Ecto neural progenitor cell (in vitro differentiated cells): ENCODE results near the gene LGI4.
A peak's percentile ranks its signal among the peaks of the same experiment; 100 is the strongest.
"Not testable (repeated sequence)": the region's sequence is repeated elsewhere in the genome, so short reads cannot be mapped to it uniquely, and the experiment has no call there.

Experiments
- DNase-seq: peaks from one replicate; pipeline ENCODE4 v3.0.0-alpha.2; 2018; ENCODE audit warnings: low spot score

Gene LGI4

DNA sequence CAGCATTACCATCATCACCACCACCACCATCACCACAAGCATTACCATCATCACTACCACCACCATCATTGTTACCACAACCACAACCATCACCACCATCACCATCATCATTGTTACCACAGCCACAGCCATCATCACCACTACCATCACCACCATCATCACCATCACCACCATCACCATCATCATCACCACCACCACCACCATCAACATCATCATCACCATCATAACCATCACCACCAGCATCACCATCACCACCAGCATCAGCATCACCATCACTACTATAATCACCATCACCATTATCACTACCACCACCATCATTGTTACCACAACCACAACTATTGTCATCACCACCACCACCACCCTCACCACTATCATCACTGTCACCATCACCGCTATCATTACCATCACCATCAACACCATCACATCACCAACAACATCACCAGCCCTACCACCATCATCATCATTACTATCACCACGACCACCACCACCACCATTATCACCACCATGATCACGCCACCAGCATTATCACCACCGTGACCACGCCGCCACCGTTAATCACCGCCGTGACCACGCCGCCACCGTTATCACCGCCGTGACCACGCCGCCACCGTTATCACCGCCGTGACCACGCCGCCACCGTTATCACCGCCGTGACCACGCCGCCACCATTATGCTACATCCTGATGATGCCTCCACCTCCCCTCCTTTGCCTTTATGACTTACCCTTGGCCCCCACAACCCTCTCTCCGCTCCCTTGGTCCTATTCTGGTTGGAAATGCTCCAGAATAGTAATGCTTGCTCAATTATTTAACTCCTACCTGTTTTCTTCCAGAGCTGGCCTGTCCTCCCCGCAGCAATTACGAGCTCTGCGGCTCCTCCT lies 29.2 kb downstream of the LGI4 start:
- no peak for DNase-seq

DNA sequence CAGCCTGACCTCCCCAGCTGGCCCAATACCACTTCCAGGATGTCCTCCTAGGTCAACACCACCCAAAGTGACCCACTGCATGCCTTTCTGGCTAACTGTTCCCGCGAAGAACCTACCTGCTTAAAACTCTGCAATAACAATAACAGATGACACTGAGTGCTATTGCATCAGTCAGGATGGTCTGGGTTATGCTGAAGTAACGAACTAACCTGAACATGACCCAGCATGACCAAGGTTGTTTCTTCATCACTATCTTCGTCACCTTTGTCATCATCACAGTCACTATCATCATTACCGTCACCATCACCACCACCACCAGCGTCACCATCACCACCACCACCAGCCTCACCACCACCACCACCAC lies 29.8 kb downstream of the LGI4 start:
- no peak for DNase-seq

DNA sequence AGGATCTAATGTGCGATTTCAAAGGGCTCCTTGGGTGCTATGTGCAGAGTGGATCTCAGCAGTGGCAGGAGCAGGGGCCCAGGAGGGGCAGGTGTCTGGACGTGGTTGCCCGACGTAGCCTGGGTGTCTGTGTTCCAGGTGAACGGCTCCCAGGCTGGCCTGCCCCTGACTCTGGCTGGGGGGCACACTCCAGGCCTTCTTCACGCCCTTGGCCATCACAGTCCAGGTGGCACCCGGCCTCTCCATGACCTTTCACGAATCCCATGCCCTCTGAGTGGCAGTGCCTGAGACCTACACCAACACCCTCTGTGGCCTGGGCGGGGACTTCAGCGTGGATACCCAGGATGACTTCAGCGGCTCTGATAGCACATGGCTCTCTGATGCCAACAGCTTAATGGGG lies 30.5 kb downstream of the LGI4 start:
- no peak for DNase-seq

DNA sequence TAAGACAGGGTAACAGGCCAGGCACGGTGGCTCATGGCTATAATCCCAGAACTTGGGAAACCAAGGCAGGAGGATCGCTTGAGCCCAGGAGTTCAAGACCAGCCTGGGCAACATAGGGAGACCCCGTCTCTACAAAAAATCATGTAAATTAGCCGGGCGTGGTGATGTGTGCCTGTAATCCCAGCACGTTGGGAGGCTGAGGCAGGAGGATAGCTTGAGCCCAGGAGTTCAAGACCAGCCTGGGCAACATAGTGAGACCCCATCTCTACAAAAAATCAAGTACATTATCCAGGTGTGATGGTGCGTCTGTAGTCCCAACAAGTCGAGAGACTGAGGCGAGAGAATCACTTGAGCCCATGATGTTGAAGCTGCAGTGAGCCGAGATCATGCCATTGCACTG lies 31.2 kb downstream of the LGI4 start:
- DNase-seq = not testable (repeated sequence)

DNA sequence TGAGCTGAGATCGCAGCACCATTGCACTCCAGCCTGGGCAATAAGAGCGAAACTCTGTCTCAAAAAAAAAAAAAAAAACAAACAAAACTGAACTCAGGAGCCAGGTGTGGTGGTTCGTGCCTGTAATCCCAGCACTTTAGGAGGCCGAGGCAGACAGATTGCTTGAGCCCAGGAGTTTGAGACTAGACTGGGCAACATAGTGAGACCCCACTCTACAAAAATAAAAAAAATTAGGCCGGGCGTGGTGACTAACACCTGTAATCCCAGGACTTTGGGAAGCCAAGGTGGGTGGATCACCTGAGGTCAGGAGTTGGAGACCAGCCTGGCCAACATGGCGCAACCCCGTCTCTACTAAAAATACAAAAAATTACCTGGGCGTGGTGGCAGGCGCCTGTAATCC lies 32.9 kb downstream of the LGI4 start:
- DNase-seq = not testable (repeated sequence)

DNA sequence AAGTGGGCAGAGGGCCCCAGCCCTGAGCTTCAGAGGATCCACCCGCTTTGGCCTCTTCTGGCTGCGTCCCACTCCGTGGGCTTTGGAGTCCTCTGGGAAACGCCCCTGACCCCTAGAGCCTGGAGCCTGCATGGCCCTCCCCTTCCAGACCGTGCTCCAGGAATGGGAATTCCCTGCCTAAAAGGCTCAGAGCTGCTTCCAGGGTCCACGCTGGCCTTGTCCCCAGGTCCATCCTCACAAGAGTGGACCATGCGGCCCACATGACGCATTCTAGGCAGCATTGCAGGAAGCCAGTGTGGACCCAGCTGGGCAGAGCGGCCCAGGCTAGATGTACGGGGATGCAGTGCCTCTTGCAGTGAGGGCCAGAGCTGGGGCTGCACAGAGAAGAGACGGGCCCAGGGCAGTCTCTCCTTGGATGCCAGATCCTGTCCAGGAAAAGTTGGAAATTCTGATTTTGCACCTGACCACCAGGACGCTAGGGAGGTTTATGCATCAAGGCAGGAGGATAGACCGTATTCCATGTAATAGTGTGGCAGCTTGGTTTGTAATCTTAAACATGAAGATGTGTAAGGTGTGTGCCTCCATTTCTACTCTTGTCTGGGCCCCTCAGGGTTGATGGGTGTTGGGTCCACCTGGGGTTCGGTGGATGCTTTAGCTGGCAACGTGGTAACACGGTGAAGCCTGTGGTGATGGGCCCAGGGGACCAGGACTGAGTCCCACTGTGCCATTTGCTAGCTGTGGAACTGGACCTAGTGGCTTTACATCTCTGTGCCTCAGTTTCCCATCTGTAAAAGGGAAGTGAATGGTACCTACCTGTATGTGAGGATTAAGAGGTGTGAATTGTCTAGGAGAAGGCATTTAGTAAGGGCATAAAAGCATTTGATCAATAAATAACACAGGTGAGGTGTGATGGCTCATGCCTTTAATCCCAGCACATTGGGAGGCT lies 34.0 kb downstream of the LGI4 start:
- DNase-seq = no peak

DNA sequence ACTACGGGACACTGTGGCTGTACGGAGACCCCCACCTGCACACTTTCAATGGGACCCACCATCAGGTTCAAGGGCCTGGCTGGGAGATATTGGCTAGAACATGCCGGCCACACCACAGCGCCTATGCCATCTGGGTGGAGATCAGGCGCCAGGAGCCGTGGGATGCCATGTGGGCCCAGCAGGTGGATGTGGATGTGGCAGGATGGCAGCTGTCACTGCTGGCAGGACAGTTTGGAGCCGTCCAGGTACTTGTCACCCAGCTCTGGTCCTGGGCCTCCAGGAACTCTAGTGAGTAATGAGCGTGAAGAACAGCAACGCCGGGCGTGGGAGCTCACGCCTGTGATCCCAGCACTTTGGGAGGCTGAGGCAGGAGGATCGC lies 35.0 kb downstream of the LGI4 start:
- DNase-seq = no peak

DNA sequence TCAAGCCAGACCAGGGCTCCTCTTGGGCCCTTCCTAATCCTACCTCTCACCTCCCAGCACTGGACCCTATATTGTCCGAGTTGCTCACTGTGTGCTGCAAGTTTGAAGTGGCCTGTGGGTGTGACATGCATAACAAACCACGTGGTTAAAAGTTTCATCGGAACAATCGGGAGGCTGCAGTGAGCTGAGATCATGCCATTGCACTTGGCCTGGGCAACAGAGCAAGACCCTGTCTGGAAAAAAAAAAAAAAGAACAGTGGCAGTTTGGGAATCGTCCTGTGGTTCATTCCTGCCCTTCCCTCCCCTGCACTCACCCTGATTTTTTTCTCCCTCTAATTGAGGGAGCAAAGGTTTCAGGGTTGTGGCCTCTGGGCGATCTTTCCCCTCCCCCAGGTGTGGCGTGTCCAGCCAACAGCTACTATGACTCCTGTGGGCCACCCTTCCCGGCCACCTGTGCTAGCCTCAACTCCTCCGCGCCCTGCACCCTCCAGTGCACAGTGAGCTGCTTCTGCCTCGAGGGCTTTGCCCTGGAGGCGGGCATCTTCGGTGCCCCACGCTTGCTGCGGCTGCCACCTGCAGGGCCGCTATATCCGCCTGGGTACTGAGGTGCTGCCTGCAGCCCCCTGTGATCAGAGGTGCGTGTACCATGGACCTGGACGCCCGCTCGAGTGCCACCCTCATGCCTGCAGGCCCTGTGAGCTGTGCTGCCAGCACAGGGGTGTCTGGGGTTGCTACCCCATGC lies 35.5 kb downstream of the LGI4 start:
- no peak for DNase-seq

DNA sequence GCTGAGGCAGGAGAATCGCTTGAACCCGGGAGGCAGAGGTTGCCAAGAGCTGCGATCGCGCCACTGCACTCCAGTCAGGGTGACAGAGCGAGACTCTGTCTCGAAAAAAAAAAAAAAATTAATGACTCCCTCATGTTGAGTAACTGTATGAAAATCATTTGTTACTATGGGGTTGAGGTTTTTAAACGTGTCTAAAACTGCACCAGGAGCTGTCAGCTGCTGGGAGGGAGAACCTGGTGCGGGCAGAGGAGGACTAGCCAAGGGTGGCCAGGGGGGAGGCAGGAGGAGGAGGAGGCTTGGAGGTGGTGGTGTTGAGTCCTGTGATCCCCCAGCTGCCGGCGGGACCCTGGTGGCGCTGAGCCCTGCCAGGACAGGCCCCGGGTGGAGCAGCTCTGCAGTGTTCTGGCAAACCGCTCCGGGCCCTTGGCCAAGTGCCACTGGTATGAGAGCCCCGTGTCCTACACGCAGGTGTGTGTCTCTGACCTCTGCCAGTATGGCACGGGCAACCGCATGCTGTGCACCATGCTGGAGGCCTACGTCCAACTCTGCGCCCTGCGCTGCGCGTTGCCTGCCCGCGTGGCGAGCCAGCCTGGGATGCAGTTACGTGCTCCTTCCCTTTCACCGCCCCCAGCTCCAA lies 36.3 kb downstream of the LGI4 start:
- no peak for DNase-seq

DNA sequence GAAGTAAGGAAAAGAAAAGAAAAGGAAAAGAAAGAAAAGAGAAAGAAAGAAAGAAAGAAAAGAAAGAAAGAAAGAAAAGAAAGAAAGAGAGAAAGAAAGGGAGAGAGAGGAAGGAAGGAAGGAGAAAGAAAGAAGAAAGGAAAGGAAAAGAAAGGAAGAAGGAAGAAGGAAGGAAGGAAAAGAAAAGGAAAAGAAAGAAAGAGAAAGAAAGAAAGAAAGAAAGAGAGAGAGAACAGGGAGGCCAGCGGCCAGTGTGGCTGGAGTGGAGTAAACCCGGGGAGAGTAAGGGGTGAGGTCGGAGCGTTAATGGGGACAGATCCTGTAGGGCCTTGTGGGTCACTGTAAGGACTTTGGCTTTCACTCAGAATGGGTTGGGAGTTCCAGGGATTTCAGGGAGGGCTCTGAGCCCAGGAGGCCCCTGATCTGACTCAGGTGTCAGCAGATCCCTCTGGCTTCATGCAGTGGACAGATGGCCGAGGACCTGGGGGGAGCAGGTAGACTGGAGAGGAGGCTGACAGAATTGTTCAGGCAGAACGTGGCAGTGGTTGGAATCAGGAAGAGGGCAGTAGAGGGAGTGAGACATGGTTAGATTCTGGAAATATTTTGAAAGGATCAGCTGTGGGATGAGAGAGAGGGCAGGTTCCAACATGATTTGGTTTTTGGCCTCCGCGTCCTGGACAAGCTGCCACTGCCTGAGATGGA lies 39.0 kb downstream of the LGI4 start:
- DNase-seq = no peak

DNA sequence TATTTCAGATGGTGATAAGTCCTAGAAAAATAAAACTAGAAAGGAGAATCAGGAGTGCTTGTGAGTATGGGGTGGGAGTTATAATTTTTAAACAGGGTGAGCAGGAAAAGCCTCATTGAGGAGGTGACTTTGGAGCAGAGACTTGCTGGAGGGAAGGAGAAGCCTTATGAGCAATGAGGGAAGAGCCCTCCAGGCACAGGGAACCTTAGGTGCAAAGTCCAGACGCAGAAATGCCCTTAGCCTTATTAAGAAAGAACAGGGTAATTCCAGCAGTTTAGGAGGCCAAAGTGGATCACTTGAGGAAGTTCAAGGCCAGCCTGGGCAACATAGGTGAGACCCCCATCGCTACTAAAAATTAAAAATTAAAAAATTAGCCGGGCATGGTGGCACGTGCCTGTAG lies 40.2 kb downstream of the LGI4 start:
- DNase-seq = no peak

DNA sequence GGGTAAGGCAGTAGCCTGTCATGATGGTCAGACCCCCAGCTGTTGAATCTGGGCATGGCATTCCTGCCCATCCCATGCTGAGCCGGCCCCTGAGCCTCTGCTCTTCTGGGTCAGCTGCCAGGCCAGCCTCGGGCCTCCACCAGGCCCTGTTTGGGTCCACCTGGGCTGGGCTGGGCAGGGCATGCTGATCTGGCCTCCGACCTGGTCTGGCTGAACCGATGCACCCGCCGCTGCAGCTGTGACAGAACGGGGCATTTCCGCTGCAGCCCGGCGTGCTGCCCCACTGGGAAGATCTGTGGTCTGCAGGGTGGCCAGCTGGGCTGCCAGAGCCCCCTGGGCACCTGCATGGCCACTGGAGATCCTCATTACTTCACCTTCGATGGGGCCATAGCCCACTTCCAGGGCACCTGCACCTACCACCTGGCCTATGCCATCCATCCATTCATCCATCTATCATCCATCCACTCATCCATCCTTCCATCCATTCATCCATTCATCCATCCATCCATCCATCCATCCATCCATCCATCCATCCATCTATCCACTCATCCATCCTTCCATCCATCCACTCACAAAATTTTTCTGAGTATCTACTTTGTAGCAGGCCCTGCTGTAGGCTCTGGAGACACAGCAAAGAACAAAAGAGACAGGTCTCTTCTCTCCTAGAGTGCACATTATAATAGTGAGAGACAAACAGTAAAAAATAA lies 40.8 kb downstream of the LGI4 start:
- DNase-seq = no peak

DNA sequence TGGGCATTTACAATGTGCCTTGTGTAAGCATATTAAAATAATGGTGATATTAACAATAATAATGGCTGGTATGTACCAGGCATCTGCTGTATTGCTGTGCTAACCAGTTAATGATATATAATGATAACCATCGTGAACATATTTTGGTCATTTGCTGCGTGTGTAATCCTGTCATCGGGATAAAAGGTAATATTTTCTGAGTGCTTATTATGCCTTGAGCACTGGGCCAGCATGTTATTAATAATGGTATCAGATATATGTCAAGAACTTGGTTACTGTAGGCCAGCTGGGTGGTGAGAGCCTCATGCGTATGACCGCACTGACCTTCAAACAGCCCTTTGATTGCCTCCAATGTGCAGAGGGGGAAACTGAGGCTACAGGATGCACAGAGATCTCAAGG lies 41.4 kb downstream of the LGI4 start:
- no peak for DNase-seq

DNA sequence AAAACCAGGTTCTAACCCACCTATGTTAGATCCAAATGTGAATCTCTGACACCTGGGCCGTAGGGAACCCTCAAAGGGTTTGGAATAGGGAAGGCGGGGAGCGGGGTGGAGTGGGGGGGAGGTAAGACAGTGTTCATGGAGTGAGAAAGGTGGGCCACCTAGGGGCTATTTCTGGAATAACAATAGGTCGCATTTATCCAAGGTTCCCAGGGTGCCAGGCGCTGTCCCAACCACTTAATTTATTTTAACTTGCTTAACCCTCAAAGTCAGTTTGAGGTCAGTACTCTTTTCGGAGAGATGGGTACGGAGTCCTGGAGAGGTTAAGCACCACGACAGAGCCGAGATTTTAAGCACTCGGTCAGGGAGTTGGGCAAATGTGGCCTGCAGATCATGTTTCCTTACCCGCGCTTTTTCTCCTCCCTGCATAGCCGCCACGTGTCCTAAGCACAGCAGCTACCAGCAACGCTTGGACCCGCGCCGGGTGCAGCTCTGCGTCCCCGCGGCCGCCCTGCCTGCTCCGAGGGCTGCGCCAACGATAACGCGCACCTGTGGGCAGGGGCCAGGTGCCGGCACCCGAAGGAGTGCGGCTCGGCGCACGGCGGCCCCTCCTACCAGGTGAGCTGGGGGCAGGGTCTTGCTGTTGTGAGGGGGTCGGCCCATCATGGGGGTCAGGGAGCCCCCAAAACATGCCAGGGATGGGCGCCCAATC lies 44.2 kb downstream of the LGI4 start:
- peak; percentile 68 for DNase-seq

DNA sequence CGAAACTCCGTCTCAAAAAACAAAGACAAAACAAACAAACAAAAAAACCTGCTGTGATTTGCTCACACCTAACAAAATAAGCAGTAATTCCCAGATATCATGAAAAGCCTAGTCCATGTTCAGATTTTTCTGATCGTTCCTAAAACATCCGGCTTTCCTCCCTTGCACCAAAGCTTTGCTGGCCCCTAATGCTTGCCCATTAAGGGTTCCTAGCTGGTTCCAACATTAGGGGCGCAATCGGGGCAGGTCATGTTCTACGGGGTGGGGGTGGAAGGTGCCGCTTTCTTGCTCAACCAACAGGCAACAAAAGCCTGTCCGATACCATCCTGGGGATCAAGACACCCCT lies 44.7 kb downstream of the LGI4 start:
- no peak for DNase-seq

DNA sequence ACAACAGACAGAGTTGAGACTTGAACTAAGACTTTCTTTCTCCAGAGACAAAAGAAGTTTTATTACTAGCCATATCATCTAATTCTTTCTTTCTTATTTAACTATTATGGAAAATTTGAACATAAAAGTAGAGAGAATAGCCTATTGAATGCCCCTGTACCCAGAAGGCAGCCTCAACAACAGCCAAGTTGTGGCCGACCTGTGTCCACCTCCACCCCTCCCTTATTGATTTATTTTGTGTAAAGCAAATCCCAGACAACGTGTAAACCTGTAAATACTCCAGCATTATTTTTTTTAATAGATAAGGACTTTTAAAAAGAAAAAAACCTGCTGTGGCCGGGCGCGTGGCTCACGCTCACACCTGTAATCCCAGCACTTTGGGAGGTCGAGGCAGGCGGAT lies 45.3 kb downstream of the LGI4 start:
- no peak for DNase-seq

DNA sequence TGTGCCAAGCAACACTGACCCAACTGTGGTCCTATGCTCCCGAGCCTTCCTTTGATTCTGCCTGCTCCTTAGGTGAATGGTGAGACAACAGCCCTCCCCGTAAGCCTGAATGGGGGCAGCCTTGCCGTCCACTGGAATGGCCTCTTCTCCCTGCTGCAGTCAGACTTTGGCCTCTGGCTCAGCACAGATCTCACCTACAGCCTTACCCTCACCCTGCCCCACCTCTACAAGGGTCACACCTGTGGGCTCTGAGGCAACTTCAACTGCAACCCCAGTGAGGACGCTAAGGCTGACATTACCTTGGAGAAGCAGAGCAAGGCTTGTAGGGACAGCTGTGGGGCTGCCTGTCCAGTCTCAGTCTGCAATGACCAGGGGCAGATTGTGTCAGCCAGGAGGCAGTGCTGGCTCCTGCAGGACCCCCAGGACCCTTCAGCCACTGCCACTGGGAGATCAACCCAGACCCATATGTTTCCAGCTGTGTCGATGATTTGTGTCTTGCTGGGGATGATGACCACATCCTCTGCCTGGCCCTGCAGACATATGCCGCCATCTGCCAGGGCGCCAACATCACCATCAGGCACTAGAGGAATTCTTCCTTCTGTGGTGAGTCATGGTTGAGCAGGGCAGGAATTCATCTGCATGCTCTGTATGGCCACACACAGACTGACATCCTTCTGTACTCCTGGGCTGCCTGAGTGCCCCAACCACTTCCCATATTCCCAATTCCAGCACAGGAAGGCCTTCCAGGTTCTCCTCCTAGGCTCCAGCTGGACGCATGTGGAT lies 46.5 kb downstream of the LGI4 start:
- no peak for DNase-seq

DNA sequence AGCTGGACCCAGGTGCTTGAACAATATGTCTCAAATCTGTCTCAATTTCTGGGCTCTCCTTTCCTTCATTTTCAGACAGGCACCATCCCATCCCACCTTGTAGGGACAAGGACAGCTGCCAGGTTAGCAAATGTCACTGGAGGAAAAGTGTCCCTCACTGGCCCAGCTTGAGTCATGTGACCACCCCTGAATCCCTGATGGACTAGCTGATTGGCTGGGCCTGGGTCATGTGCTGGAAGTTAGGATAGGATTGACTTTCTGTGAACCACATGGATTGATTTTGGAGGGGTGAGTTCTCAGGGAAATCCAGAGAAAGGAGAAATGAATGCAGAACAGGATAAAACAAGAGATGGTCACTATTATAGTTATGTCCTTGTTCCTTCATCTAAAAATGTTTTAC lies 47.5 kb downstream of the LGI4 start:
- DNase-seq = no peak

DNA sequence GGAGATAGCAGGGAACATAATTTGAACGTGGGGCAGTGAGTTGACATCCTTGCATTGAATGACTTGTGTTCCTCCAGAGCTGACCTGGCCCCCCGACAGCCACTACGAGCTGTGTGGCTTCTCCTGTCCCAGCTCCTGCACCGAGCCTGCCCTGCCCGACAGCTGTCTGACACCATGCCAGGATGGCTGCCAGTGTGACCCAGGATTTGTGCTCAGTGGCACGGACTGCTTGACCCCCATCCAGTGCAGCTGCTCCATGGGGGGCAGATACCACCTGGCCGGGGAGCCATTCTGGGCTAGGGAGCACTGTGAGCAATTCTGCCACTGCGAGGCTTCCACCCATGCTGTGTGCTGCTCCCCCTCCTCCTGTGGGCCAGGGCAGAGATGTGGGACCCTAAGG lies 48.4 kb downstream of the LGI4 start:
- no peak for DNase-seq
